ENCODE measurements around the gene TBXA2R.

- TF ChIP-seq EP300 (IDR thresholded peaks at IDR 0.05; ENCODE audit: borderline replicate concordance): no peak
- no peak for TF ChIP-seq RAD21 (IDR thresholded peaks at IDR 0.05; ENCODE audit: low read depth)
Measured at GRCh38 chr19:3639479-3639878, 32.8 kb upstream of the TBXA2R start.

All from Ishikawa (cell line).